GM12878 (cell line): Measurements from ENCODE around the gene IL11.

Experiments used
- BHLHE40 ChIP-seq, 2 experiments: fragments of 450-650 bp in 1 of 2; IDR thresholded peaks; 2 replicates each; pipeline ENCODE4 v1.6.1; 2011 to 2017; ENCODE audit warnings: low read depth in 2 of 2, borderline replicate concordance in 1 of 2, improper control_type of control experiment in 1 of 2, low read length in 1 of 2, mild to moderate bottlenecking in 1 of 2
- BRCA1 ChIP-seq: IDR thresholded peaks from 2 replicates; pipeline ENCODE4 v1.6.1; 2011; ENCODE audit warnings: low read depth, low read length, improper control_type of control experiment
- E4F1 ChIP-seq: fragments of 450-650 bp; IDR thresholded peaks from 2 replicates; pipeline ENCODE4 v1.6.1; 2018; ENCODE audit warnings: borderline replicate concordance, mild to moderate bottlenecking; ENCODE audit not compliant: partially characterized antibody
- PBX3 ChIP-seq: IDR thresholded peaks from 2 replicates; pipeline ENCODE4 v1.6.1; 2011; ENCODE audit warnings: mild to moderate bottlenecking, low read depth, low read length, moderate library complexity; ENCODE audit not compliant: insufficient replicate concordance
- POLR2A ChIP-seq: IDR thresholded peaks from 2 replicates; pipeline ENCODE4 v1.6.1; 2011; ENCODE audit warnings: low read depth, mild to moderate bottlenecking, low read length
- RAD51 ChIP-seq: fragments of 450-650 bp; IDR thresholded peaks from 2 replicates; pipeline ENCODE4 v1.6.1; 2016; ENCODE audit warnings: moderate library complexity, mild to moderate bottlenecking, inconsistent platforms
- REST ChIP-seq: IDR thresholded peaks from 2 replicates; pipeline ENCODE4 v1.6.1; 2012; ENCODE audit warnings: mild to moderate bottlenecking, low read depth, low read length

- TF ChIP-seq PBX3: no peak
- TF ChIP-seq RAD51: no peak
- TF ChIP-seq REST: no peak
- no peak for TF ChIP-seq BRCA1
- no peak for TF ChIP-seq E4F1
- TF ChIP-seq BHLHE40 (IDR thresholded peaks at IDR 0.05; ENCODE audit: borderline replicate concordance in 1 of 2, low read depth in 2 of 2, low read length in 1 of 2): no peak
- no peak for TF ChIP-seq POLR2A
Observed at GRCh38 chr19:55325172-55325571, 45.1 kb downstream of the IL11 start, which contains the start of gene TMEM150B.
